ENCODE results near the gene LZTR1.
"Not testable (repeated sequence)": the region's sequence is repeated elsewhere in the genome, so short reads cannot be mapped to it uniquely, and the experiment has no call there.

Gene LZTR1

GRCh38 chr22:21042978-21043859 is 61.1 kb downstream of the LZTR1 start:
- DNase-seq: no peak
- in situ Hi-C loops (cut with HindIII; ENCODE audit: low pct_ligation_motif_present, low pct_unique_long_range_greater_than_20kb, low sequenced_read_pairs): no loop called here

- no peak for DNase-seq
- in situ Hi-C loops (cut with HindIII; ENCODE audit: low pct_ligation_motif_present, low pct_unique_long_range_greater_than_20kb, low sequenced_read_pairs): no loop called here
Observed at GRCh38 chr22:21043860-21044535, 61.9 kb downstream of the LZTR1 start.

- in situ Hi-C loops (cut with HindIII; ENCODE audit: low pct_ligation_motif_present, low pct_unique_long_range_greater_than_20kb, low sequenced_read_pairs): no loop called here
- peak; percentile 37 for DNase-seq
Observed at GRCh38 chr22:21044931-21045584, 63.0 kb downstream of the LZTR1 start.

- in situ Hi-C loops (cut with HindIII; ENCODE audit: low pct_ligation_motif_present, low pct_unique_long_range_greater_than_20kb, low sequenced_read_pairs): no loop called here
- DNase-seq: peak; percentile 87
Observed at GRCh38 chr22:21045585-21046294, 63.6 kb downstream of the LZTR1 start, which contains the start of gene LRRC74B. LRRC74B (plus strand) TSS chr22:21045946; CDS start chr22:21045987, 41 bp downstream.

GRCh38 chr22:21047035-21047661 is 65.1 kb downstream of the LZTR1 start:
- DNase-seq: no peak
- in situ Hi-C loops (cut with HindIII; ENCODE audit: low pct_ligation_motif_present, low pct_unique_long_range_greater_than_20kb, low sequenced_read_pairs): no loop called here

GRCh38 chr22:21047730-21048129 is 65.6 kb downstream of the LZTR1 start:
- in situ Hi-C loops (cut with HindIII; ENCODE audit: low pct_ligation_motif_present, low pct_unique_long_range_greater_than_20kb, low sequenced_read_pairs): no loop called here
- DNase-seq: no peak

GRCh38 chr22:21048448-21048847 is 66.4 kb downstream of the LZTR1 start:
- DNase-seq; in situ Hi-C loops (cut with HindIII; ENCODE audit: low pct_ligation_motif_present, low pct_unique_long_range_greater_than_20kb, low sequenced_read_pairs): not testable (repeated sequence)

Measured in ACHN (cell line).